GM12891 (cell line): ENCODE measurements around the gene CDCA4.
A peak's percentile ranks its signal among the peaks of the same experiment; 100 is the strongest.

Experiments
- DNase-seq: peaks from one replicate; pipeline ENCODE4 v3.0.0; 2011; ENCODE audit warnings: low spot score; ENCODE audit not compliant: insufficient read length
- FAIRE-seq: peaks from 2 replicates; lab custom pipeline; 2011; peaks lifted over from hg19 to GRCh38; lab: Jason Lieb, UNC
- PAX5 ChIP-seq: IDR thresholded peaks from 2 replicates; pipeline ENCODE4 v1.6.1; 2011; ENCODE audit warnings: low read length, moderate library complexity, mild to moderate bottlenecking; ENCODE audit not compliant: insufficient read depth, severe bottlenecking
- POLR2A ChIP-seq: IDR thresholded peaks from 2 replicates; pipeline ENCODE4 v1.6.1; 2011; ENCODE audit warnings: low read depth, low read length, control low read depth
- POLR2AphosphoS5 ChIP-seq: IDR thresholded peaks from 2 replicates; pipeline ENCODE4 v1.6.1; 2011; ENCODE audit warnings: low read depth, low read length, control low read depth
- POU2F2 ChIP-seq: IDR thresholded peaks from 2 replicates; pipeline ENCODE4 v1.6.1; 2011; ENCODE audit warnings: low read depth, mild to moderate bottlenecking, control low read depth, low read length, moderate library complexity
- SPI1 ChIP-seq: IDR thresholded peaks from 2 replicates; pipeline ENCODE4 v1.6.1; 2011; ENCODE audit warnings: low read depth, low read length, control low read depth
- TAF1 ChIP-seq: IDR thresholded peaks from 2 replicates; pipeline ENCODE4 v1.6.1; 2011; ENCODE audit warnings: low read depth, low read length, control low read depth

The CDCA4 gene

DNA sequence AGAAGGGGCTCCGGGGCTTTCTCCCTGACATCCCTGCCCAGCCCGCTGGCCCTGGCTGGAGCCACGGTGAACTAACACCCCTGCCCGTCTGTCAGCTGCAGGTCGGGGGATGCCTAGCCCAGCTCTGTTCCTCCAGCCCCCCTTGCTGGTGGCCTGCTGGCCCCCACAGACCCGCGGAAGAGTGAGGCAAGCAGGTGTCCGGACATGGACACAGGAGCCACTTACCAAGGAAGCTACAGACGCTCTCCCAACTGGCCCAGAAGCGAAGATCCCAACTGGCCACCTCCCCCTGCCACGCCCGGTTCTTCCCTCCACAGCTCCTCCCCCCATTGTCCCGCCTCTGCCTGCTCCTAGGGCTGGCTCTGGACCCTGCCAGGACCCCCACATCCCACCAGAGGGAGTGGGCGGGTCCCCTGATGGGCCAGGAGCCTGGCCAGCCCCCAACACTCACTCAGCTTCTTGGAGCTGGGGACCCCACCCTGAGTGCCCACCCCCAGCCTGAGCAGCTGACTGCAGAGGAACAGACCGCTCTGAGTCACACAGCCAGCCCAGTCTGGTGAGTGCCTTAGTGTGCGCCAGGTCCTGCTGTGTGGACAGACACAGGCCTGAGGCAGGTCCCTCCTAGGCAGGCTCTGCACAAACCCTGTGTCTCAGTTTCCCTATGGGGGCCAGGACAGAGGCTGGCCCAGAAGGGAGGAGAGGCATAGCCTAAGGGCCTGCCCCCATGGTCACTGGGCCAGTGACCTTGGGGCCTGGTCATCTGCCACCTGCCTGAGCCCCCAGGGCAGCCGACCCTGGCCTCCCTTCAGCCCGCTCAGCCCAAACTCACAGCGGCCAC is 50.4 kb downstream of the CDCA4 start:
- no peak for TF ChIP-seq SPI1
- TF ChIP-seq TAF1: no peak
- TF ChIP-seq POU2F2: no peak
- no peak for TF ChIP-seq POLR2A
- no peak for TF ChIP-seq POLR2AphosphoS5
- no peak for TF ChIP-seq PAX5
- DNase-seq (no peak), FAIRE-seq (no peak)

DNA sequence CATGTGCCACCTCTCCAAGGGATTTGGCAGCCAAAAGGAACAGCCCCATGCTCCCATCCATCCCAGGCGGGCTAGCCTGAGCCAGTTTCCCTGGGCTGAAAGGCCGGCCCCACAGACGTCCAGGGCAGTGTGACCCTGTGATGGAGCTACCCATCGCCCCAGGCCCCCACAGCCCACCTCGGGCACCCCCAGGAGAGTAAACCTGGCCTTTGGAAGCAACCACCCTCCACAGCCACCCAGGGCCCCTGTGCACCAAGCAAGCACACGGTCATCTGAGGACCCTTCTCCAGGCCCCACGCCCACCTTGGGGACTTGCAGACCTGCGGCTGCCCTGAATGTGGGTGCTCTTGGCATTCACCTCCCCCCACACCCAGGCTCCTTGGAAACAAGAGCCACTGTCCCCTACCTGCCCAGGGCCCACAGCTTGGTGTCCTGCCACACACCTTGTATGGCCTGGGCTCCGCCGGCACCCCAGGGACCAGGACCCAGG is 51.1 kb downstream of the CDCA4 start:
- no peak for FAIRE-seq
- no peak for DNase-seq
- TF ChIP-seq POLR2A (no peak), PAX5 (no peak), POLR2AphosphoS5 (no peak), TAF1 (no peak), SPI1 (no peak), POU2F2 (no peak)

DNA sequence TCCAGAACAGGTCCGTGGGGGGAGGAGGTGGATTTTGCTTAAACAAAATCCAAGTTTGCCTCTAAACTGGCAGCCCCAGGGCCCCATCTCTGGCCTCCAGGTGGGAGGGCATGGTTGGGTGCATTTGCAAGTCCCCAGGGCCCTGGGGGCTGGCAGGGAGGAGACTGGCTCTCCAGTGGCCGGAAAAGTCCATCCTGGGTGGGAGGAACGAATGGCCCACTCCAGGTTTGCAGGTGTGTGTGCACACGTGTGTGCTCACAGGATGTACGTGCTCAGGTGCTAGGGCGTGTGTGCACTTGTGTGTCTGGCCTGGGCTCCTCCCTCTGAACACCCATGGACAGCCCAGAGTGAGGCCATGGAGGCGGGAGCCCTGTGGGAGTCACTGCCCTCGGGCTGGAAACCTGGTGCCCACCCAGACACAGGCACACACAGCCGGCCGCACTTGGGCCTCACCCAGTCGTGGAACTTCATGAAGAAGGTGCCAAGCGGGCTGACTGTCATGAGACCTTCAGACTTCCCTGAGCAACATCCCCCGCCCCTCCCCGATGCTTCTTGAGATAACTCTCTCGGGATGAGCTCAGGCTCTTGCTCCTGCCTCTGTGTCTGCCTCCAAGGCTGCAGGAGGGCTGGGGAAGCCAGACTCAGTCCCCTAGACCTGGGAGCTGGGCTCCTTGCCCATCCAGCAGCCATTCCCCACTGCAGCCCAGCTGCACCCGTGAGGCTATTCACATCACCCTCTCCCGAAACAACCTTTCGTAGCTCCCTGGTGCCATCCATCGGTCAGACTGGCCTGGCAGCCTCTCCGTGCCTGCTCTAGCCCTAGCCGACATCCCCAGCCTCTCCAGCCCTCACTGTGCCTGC is 52.1 kb downstream of the CDCA4 start:
- TF ChIP-seq PAX5: no peak
- TF ChIP-seq SPI1: no peak
- TF ChIP-seq TAF1: no peak
- TF ChIP-seq POU2F2: no peak
- no peak for TF ChIP-seq POLR2AphosphoS5
- no peak for TF ChIP-seq POLR2A
- FAIRE-seq (peak; percentile 52), DNase-seq (no peak)

DNA sequence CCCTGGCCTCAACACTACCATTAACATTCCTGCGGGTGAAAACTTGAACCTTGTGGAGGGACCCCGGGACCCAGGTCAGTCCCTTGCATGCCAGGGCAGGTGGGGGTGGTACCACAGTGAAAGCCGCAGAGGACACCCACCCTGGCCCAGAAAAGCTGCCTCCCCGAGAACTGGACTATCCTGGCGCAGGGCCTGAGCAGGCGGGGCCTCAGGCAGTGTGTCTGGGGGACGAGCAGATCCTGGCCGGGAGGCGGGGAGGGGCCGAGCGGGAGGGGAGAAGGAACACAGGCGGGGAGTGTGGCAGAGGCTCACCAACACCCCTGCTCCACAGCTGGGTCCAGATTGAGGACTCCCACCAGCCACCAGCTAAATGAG is 52.7 kb downstream of the CDCA4 start:
- TF ChIP-seq POLR2AphosphoS5: no peak
- TF ChIP-seq TAF1: no peak
- no peak for TF ChIP-seq SPI1
- TF ChIP-seq PAX5: no peak
- DNase-seq (no peak), FAIRE-seq (no peak)

DNA sequence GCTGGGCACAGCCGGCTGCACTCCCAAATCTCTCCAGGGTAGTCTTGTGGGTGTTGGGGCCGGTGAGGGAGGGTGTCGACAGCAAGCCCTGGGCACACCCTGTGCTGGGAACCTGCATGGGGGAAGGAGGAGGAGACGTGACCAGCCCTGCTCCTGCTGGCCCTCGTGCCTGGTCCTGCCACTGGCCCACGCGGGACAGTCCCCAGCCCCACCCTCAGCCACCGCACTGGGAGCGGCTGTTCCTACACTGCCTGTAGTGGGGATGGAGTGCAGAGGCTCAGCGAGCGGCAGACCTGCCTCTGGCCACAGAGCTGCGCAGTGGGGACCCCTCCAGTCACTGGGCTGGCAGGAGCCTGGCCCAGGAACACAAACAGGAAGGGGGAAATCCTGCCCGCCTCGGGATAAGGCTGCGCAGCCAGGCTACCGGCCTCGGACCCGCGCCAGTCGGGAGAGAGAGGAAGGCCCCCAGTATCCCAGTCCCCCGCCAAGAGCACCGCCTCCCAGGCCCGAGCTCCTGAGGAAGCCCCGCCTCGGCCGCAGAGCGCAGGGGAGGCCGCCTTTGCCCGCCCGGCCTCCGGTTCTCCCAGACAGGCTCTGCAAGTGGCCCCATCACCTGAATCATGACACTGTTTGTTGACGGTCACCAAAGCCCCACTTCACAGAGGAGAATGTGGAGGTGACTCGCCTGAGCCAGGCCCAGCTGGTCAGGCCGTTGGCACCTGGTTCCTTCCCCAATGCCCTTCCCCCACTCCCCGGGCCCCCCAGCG is 53.3 kb downstream of the CDCA4 start:
- DNase-seq (no peak), FAIRE-seq (no peak)
- TF ChIP-seq POU2F2 (no peak), PAX5 (no peak), SPI1 (no peak), POLR2A (no peak), TAF1 (no peak), POLR2AphosphoS5 (no peak)

DNA sequence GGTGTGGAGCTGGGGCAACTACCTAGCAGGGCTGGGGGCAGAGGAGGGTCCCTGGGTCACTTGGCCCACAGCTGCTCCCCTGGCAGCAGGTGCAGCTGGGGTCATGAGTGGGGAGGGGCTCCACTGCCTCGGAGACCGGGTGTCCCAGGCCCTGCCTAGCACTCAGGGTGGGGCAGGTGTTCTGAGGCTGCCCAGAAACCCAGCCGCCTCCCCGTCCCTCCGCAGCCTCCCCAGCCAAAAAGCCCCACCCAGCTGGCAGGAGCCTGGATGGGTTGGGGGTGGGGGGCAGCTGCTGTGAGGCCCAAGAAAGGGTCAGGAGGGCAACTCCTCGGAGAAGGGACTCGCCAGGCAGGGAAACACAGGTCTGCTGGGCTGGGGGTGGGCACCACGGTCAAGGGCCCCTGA is 53.9 kb downstream of the CDCA4 start:
- TF ChIP-seq POLR2A (no peak), POLR2AphosphoS5 (no peak), SPI1 (no peak), POU2F2 (no peak), PAX5 (no peak), TAF1 (no peak)
- FAIRE-seq (no peak), DNase-seq (no peak)

DNA sequence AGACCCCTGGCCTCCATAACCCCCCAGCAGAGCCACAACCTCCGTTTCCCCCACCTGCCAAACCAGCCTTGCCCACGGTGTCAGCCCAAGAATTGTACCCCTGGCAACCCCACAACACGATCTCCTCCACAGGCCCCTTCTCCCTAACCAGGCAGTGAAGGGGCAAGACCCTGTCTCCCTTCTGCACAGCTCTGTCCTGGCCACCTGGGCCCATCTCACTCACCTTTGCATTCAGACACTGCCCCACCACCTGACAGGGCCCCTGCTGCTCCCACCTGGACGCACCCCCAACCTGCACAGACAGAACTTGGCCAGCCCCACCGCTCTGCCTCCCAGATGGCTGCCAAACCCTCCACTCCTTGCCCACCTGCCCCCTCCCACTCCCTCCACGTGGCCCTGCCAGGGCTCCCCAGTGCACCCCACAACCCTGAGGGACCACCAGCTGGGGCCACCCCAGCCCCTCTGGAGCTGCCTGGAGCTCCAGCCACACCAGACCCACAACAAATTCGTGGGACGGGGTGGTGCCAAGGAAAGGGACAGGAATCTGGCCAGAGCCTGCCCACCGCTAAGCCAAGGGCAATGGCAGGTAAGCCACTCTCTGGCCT is 54.5 kb downstream of the CDCA4 start:
- DNase-seq (no peak), FAIRE-seq (no peak)
- TF ChIP-seq POLR2A (no peak), PAX5 (no peak), TAF1 (no peak), POU2F2 (no peak), SPI1 (no peak), POLR2AphosphoS5 (no peak)

DNA sequence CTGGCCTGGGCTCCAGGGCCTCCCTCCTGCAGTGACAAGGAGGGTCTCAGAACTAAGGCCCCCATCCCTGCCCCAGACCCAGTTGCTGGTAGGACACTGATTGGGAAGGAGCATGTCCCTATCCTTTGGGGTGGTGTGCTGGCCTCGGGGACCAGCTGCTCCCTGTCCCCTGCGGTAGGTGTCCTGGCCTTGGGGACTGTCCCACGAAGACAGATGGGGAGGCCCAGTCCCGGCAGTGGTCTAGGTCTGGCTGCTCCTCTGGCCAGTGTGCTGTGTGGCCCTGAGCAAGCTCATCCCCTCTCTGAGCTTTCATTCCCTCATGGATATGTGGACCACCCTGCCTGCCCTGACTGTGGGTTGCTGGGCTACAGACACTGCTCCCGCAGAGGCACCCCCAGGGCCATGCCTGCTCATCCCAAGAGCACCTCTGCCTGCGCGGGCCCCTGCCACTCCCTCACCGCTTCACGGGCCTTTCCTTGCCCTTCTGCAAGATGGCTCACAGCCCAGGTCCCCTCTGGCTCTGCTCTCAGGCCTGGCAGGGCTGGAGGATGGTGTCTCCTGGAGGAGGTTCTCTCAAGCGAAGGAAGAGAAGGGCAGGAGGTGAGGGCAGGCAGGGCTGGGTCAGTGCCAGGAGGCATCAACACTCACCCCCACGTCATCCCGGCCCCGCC is 55.2 kb downstream of the CDCA4 start:
- FAIRE-seq: no peak
- no peak for DNase-seq
- TF ChIP-seq POLR2AphosphoS5 (no peak), PAX5 (no peak), POLR2A (no peak), SPI1 (no peak), TAF1 (no peak), POU2F2 (no peak)
